Activated CD4-positive, alpha-beta T cell treated with anti-CD3 and anti-CD28 coated beads for 36 hours (primary cell): ENCODE results near the gene CYB561D2. TPM values are rescaled to one million over a fixed set of nuclear protein-coding genes. Genes with fewer than 3 reads are reported as not detected.

ENCODE experiments used
- ATAC-seq: fragments of 200-7000 bp; cut with Tn5 transposase; one replicate; pipeline ENCODE4 v1.10.0; 2021; ENCODE audit warnings: mild to moderate bottlenecking, moderate library complexity
- CTCF ChIA-PET: fragments of 350-600 bp; sonication (Branson Sonifier 250); formaldehyde crosslinking; loops from one replicate; lab custom pipeline; 2021; ENCODE audit warnings: antibody characterized with exemption; lab: Charles Lee
- POLR2A ChIA-PET: fragments of 350-600 bp; sonication (Branson Sonifier 250); formaldehyde crosslinking; loops from one replicate; lab custom pipeline; 2021; ENCODE audit warnings: antibody characterized with exemption, inconsistent platforms; lab: Charles Lee
- DNase-seq: peaks from one replicate; pipeline ENCODE4 v3.0.0-alpha.2; 2020
- H3K27ac Mint-ChIP-seq: one replicate; pipeline ENCODE4 v1.8.0; 2021; ENCODE audit warnings: mixed read lengths
- H3K27me3 Mint-ChIP-seq: one replicate; pipeline ENCODE4 v1.8.0; 2021; ENCODE audit warnings: mixed read lengths
- H3K36me3 Mint-ChIP-seq: one replicate; pipeline ENCODE4 v1.8.0; 2021; ENCODE audit warnings: low read depth, mixed read lengths
- H3K4me1 Mint-ChIP-seq: one replicate; pipeline ENCODE4 v1.8.0; 2021; ENCODE audit warnings: mixed read lengths
- H3K4me3 Mint-ChIP-seq: one replicate; pipeline ENCODE4 v1.8.0; 2021; ENCODE audit warnings: mild to moderate bottlenecking, moderate library complexity, mixed read lengths
- H3K9me3 Mint-ChIP-seq: one replicate; pipeline ENCODE4 v1.8.0; 2021; ENCODE audit warnings: low read depth, mixed read lengths
- intact Hi-C, 2 experiments: fragments of 100-400 bp; cut with DNase I in 1 of 2; cut with micrococcal nuclease in 1 of 2; formaldehyde crosslinking; loops; one replicate each; pipeline versions ENCODE4 v1.14.2 to v1.15.1; 2022 to 2024; cut with DNase I, micrococcal nuclease
- total RNA-seq, 2 experiments: library from RNA; stranded (reverse); gene quantifications; one replicate each; pipeline ENCODE4 v1.2.3, GENCODE V29; 2021

The CYB561D2 gene
- total RNA-seq, 2 experiments from 2014 or later: 10.3 to 14.3 TPM

DNA sequence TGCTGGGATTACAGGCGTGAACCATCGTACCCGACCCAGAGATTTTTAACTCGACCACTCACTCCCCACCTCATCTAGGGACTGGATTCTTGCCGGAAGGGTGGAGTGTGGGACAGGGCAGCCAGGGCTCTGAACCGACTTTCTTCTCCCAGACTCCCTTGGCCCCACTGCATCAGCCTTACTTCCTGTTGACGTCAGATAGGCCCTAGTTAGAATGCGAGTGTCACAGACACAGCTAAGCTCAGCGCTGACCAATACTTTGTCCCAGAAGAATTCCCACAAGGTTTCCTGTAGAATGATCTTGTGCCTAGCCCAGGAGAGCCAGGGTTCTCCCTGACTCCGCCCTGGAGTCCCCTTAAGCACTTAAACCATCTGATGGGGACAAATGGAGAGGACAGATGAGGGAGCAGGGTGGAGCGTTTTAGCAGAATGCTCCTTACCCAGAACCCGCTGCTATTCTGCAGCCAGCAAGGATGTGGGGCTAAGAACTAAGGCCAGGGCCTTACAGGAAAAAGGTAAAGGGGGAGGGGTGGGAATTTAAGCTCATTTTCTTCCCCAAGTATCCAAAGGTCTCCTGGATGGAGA, 16.8 kb upstream of the CYB561D2 start:
- POLR2A ChIA-PET: interaction anchor here (0.6 to 1.1 kb wide), 2 partner anchors 14 to 1091 kb away, joined by 3 read pairs; no protein-coding TSS in a partner anchor
- peaks cover 35% of the 10 kb centered on the region for H3K4me1 Mint-ChIP-seq

DNA sequence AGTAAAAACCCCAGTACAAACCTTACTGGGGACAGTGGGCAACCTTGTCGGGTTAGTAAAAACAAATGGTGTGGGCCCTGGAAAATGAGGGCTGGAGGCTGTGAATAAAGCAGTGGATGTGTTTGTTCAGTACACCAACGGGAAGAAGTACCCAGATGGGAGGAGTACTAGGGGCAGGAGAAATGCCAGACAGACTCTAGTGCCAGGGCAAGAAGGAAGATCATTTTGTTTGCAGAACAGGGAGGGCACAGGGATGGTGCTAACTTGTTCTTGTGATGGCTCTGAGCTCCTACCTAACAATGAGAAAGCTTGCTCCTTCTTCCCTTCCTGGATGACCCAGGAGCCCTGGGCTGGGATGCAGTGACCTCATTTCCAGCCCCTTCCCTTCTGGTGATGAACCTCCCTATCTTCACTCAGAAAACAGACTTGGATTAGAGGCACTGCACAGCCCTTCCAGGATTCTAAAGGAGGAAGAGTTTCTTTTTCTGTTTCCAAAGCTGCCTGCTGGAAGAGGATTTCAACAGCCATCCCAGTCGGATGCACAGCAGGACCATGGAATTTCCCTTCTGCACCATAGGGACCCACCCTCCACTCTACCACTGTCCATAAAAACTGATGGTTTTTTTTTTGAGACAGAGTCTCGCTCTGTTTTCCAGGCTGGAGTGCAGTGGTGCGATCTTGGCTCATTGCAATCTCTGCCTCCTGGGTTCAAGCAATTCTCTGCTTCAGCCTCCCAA, 16.2 kb upstream of the CYB561D2 start:
- ChIA-PET CTCF (interaction anchor here (0.6 to 1.5 kb wide), 8 partner anchors 10 to 1241 kb away, joined by 3 to 6 read pairs (median 3); partner anchors contain the start of genes CYB561D2, HYAL3, NAA80 and NPRL2), POLR2A (interaction anchor here (0.7 to 1.1 kb wide), 2 partner anchors 13 to 43 kb away, joined by 3 to 11 read pairs; no protein-coding TSS in a partner anchor)
- H3K36me3 Mint-ChIP-seq: peaks cover 73% of the 10 kb centered on the region

More for the DNA sequence above, 16.8 kb upstream of the CYB561D2 start:
- no peak for DNase-seq
- Mint-ChIP-seq H3K9me3 (no peaks in the 10 kb centered on the region), H3K4me3 (peak overlapping the region; percentile 51), H3K27me3 (no peaks in the 10 kb centered on the region), H3K36me3 (peaks cover 72% of the 10 kb centered on the region), H3K27ac (peak overlapping the region; percentile 84)
- CTCF ChIA-PET: interaction anchor here (0.7 to 1.5 kb wide), 6 partner anchors 9 to 92 kb away, joined by 3 to 6 read pairs (median 4); partner anchors contain the start of genes CYB561D2 and NPRL2
- intact Hi-C loops: loop anchor here in 1 of 2 experiments (10.0 kb wide), 1 partner anchor 1341 kb away; the partner anchor contains the start of gene TEX264
- no peak for ATAC-seq

GRCh38 chr3:50336452-50337174, 14.0 kb upstream of the CYB561D2 start:
- ATAC-seq (peak; percentile 25), DNase-seq (no peak)
- H3K4me1 Mint-ChIP-seq: peaks cover 50% of the 10 kb centered on the region

More for the DNA sequence above, 16.2 kb upstream of the CYB561D2 start:
- no peak for ATAC-seq
- peak overlapping the region; percentile 51 for H3K4me3 Mint-ChIP-seq
- intact Hi-C loops: loop anchor here (5.0 to 10.0 kb wide), 3 partner anchors 278 to 1943 kb away; partner anchors contain the start of genes CISH (in 1 of the 2), TEX264 (in 1 of the 2) and WDR82 (in 1 of the 2)
- peaks cover 38% of the 10 kb centered on the region for H3K4me1 Mint-ChIP-seq
- no peaks in the 10 kb centered on the region for H3K9me3 Mint-ChIP-seq
- H3K27me3 Mint-ChIP-seq: no peaks in the 10 kb centered on the region
- DNase-seq: no peak
- peak overlapping the region; percentile 84 for H3K27ac Mint-ChIP-seq

GRCh38 chr3:50337175-50337861, 13.3 kb upstream of the CYB561D2 start:
- ChIA-PET POLR2A (interaction anchor here (0.6 to 2.6 kb wide), 20 partner anchors 8 to 274 kb away, joined by 3 to 20 read pairs (median 3); partner anchors contain the start of genes CISH, CYB561D2, GNAI2 and HEMK1), CTCF (interaction anchor here (0.6 to 3.3 kb wide), 16 partner anchors 9 to 1330 kb away, joined by 3 to 27 read pairs (median 4); partner anchors contain the start of genes CYB561D2, HYAL2, HYAL3 and IFRD2)
- Mint-ChIP-seq H3K9me3 (no peaks in the 10 kb centered on the region), H3K4me1 (peaks cover 50% of the 10 kb centered on the region), H3K27ac (peak overlapping the region; percentile 91), H3K27me3 (no peaks in the 10 kb centered on the region), H3K4me3 (peak overlapping the region; percentile 83), H3K36me3 (peaks cover 57% of the 10 kb centered on the region)
- DNase-seq (peak; percentile 99), ATAC-seq (peak; percentile 82)
- intact Hi-C loops: loop anchor here (1.0 to 10.0 kb wide), 16 partner anchors 9 to 1940 kb away; partner anchors contain the start of genes CYB561D2 (in 2 of the 2), HYAL3 (in 2 of the 2), NAA80 (in 2 of the 2) and NPRL2 (in 2 of the 2)

More at GRCh38 chr3:50336452-50337174, 14.0 kb upstream of the CYB561D2 start:
- Mint-ChIP-seq H3K36me3 (peaks cover 63% of the 10 kb centered on the region), H3K9me3 (no peaks in the 10 kb centered on the region), H3K27ac (peak overlapping the region; percentile 94), H3K4me3 (peak overlapping the region; percentile 83), H3K27me3 (no peaks in the 10 kb centered on the region)
- intact Hi-C loops: loop anchor here (1.0 to 10.0 kb wide), 16 partner anchors 8 to 1941 kb away; partner anchors contain the start of genes CYB561D2 (in 2 of the 2), HYAL3 (in 2 of the 2), NAA80 (in 2 of the 2) and NPRL2 (in 2 of the 2)
- ChIA-PET POLR2A (interaction anchor here (0.6 to 2.6 kb wide), 19 partner anchors 8 to 1373 kb away, joined by 3 to 20 read pairs (median 4); partner anchors contain the start of genes CISH, CYB561D2, HEMK1 and HYAL3), CTCF (interaction anchor here (0.6 to 3.3 kb wide), 17 partner anchors 8 to 1330 kb away, joined by 3 to 27 read pairs (median 4); partner anchors contain the start of genes CYB561D2, HYAL2, HYAL3 and NAA80)

GRCh38 chr3:50338965-50339364, 11.7 kb upstream of the CYB561D2 start:
- H3K27ac Mint-ChIP-seq: peak overlapping the region; percentile 91
- H3K4me1 Mint-ChIP-seq: peaks cover 44% of the 10 kb centered on the region
- DNase-seq (no peak), ATAC-seq (no peak)
- no peaks in the 10 kb centered on the region for H3K9me3 Mint-ChIP-seq
- H3K36me3 Mint-ChIP-seq: peaks cover 47% of the 10 kb centered on the region
- peak overlapping the region; percentile 83 for H3K4me3 Mint-ChIP-seq
- ChIA-PET POLR2A (interaction anchor here (0.6 kb wide), 1 partner anchor 267 kb away, joined by 3 read pairs; no protein-coding TSS in a partner anchor), CTCF (interaction anchor here (1.1 to 3.3 kb wide), 4 partner anchors 11 to 92 kb away, joined by 4 to 17 read pairs (median 4); partner anchors contain the start of genes CYB561D2, NPRL2 and TUSC2)
- no peaks in the 10 kb centered on the region for H3K27me3 Mint-ChIP-seq
- intact Hi-C loops: loop anchor here (5.0 to 10.0 kb wide), 3 partner anchors 273 to 1938 kb away; partner anchors contain the start of genes CISH (in 1 of the 2), TEX264 (in 1 of the 2) and WDR82 (in 1 of the 2)

GRCh38 chr3:50339485-50340146, 11.0 kb upstream of the CYB561D2 start:
- Mint-ChIP-seq H3K9me3 (no peaks in the 10 kb centered on the region), H3K36me3 (peaks cover 41% of the 10 kb centered on the region), H3K27me3 (no peaks in the 10 kb centered on the region), H3K27ac (peak overlapping the region; percentile 91), H3K4me1 (peaks cover 38% of the 10 kb centered on the region), H3K4me3 (peak overlapping the region; percentile 83)
- DNase-seq (no peak), ATAC-seq (no peak)
- CTCF ChIA-PET: interaction anchor here (1.2 to 3.3 kb wide), 4 partner anchors 11 to 93 kb away, joined by 4 to 17 read pairs (median 6); partner anchors contain the start of genes CYB561D2, NPRL2 and TUSC2
- intact Hi-C loops: loop anchor here (5.0 to 10.0 kb wide), 3 partner anchors 273 to 1938 kb away; partner anchors contain the start of genes CISH (in 1 of the 2), TEX264 (in 1 of the 2) and WDR82 (in 1 of the 2)
- POLR2A ChIA-PET: interaction anchor here (0.6 to 1.6 kb wide), 3 partner anchors 18 to 266 kb away, joined by 3 to 6 read pairs (median 5); no protein-coding TSS in a partner anchor

- no peaks in the 10 kb centered on the region for H3K27me3 Mint-ChIP-seq
- H3K27ac Mint-ChIP-seq: peak overlapping the region; percentile 91
- peaks cover 37% of the 10 kb centered on the region for H3K36me3 Mint-ChIP-seq
- DNase-seq (no peak), ATAC-seq (no peak)
- ChIA-PET POLR2A (interaction anchor here (0.8 to 1.6 kb wide), 6 partner anchors 10 to 1926 kb away, joined by 3 to 7 read pairs (median 3); partner anchors contain the start of genes CYB561D2, HYAL3, NAA80 and NPRL2), CTCF (interaction anchor here (0.7 to 1.5 kb wide), 3 partner anchors 9 to 12 kb away, joined by 3 to 8 read pairs (median 3); partner anchors contain the start of genes CYB561D2, NPRL2 and TUSC2)
- intact Hi-C loops: no loop called here
- peaks cover 35% of the 10 kb centered on the region for H3K4me1 Mint-ChIP-seq
- no peaks in the 10 kb centered on the region for H3K9me3 Mint-ChIP-seq
- peak overlapping the region; percentile 83 for H3K4me3 Mint-ChIP-seq
These were observed 10.6 kb upstream of the CYB561D2 start for GRCh38 chr3:50340147-50340447.

DNA sequence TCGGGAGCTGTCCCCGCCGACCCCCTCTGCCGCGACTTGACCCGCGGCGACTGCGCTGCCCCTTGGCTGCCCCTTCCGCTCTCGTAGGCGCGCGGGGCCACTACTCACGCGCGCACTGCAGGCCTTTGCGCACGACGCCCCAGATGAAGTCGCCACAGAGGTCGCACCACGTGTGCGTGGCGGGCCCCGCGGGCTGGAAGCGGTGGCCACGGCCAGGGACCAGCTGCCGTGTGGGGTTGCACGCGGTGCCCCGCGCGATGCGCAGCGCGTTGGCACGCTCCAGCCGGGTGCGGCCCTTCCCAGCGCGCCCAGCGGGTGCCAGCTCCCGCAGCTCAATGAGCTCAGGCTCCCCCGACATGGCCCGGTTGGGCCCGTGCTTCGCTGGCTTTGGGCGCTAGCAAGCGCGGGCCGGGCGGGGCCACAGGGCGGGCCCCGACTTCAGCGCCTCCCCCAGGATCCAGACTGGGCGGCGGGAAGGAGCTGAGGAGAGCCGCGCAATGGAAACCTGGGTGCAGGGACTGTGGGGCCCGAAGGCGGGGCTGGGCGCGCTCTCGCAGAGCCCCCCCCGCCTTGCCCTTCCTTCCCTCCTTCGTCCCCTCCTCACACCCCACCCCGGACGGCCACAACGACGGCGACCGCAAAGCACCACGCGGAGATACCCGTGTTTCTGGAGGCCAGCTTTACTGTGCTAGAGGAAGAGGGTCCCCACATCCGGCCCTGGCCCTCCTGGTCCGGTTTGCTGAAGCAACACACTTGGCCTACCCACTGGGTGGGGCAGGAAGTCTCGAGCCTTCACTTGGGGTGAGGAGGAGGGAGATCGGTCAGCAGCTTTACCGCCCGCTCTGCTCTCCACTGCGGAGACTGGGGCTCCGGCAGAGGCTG, 10.0 kb upstream of the CYB561D2 start, which contains the start of gene RASSF1:
TSS of gene RASSF1 (minus strand) at position 389 of the 882 bp plus-strand sequence. CDS start at position 358, 31 bp downstream.
- ChIA-PET CTCF (interaction anchor here (0.6 to 1.5 kb wide), 7 partner anchors 9 to 212 kb away, joined by 3 to 8 read pairs (median 3); partner anchors contain the start of genes CYB561D2, LSMEM2, NPRL2 and TUSC2), POLR2A (interaction anchor here (0.5 to 1.6 kb wide), 8 partner anchors 10 to 1925 kb away, joined by 3 to 7 read pairs (median 3); partner anchors contain the start of genes CYB561D2, HYAL3, NAA80 and NPRL2)
- Mint-ChIP-seq H3K4me3 (peak within 1 kb of the TSS; percentile 83), H3K36me3 (peaks cover 31% of the 10 kb centered on the region), H3K9me3 (no peaks in the 10 kb centered on the region), H3K27me3 (no peaks in the 10 kb centered on the region), H3K27ac (peak within 1 kb of the TSS; percentile 91), H3K4me1 (peaks cover 30% of the 10 kb centered on the region)
- ATAC-seq (peak; percentile 42), DNase-seq (peak; percentile 84)
- intact Hi-C loops: no loop called here
